ENCODE results near the gene PCGF3. TPM values are rescaled to one million over a fixed set of nuclear protein-coding genes. Genes with fewer than 3 reads are reported as not detected.

PCGF3 gene
- total RNA-seq, 1 experiment from 2014 or later, result 66.3 TPM

- Histone ChIP-seq H3K4me3 (replicated peaks in 1 of 2; ENCODE audit: low read depth in 1 of 2, low read length in 2 of 2) (no peak overlapping the region), H3K9ac (ENCODE audit: low read length) (no peak overlapping the region), H3K27me3 (ENCODE audit: insufficient read depth, low read length) (no peaks in the 10 kb centered on the region), H3K9me2 (ENCODE audit: insufficient read depth) (no peaks in the 10 kb centered on the region), H2AFZ (ENCODE audit: low read depth, low read length, poor library complexity, severe bottlenecking) (no peak overlapping the region), H3K4me2 (ENCODE audit: low read length) (no peak overlapping the region), H3K9me3 (ENCODE audit: control insufficient read depth in 1 of 2, insufficient read depth in 1 of 2, low read depth in 1 of 2, low read length in 2 of 2) (no peaks in the 10 kb centered on the region), H3K79me2 (ENCODE audit: insufficient read depth, low read length) (no peaks in the 10 kb centered on the region), H3K36me3 (ENCODE audit: control insufficient read depth in 1 of 2, insufficient read depth in 2 of 2, low read length in 2 of 2) (no peaks in the 10 kb centered on the region), H3K27ac (ENCODE audit: low read depth, low read length) (no peak overlapping the region; the same call in 1 of the 2 replicates), H4K20me1 (ENCODE audit: insufficient read depth) (no peaks in the 10 kb centered on the region), H3K4me1 (ENCODE audit: control insufficient read depth in 1 of 2, insufficient read depth in 2 of 2, low read length in 2 of 2) (peaks cover 20 to 53% of the 10 kb centered on the region in 2 experiments)
- ChIA-PET POLR2A (no interaction called here), RAD21 (ENCODE audit: low non-redundant PET in 1 of 2, low total read pairs in 2 of 2, uncharacterized antibody in 2 of 2, unreplicated experiment in 2 of 2) (no interaction called here), CTCF (no interaction called here)
- no peak for ATAC-seq
- DNase-seq (ENCODE audit: low read depth, low spot score), result no peak
- no TSS peak for BruUV-seq (replicated peaks)
- TF ChIP-seq ZNF274 (IDR thresholded peaks at IDR 0.05; ENCODE audit: low read depth, low read length) (no peak), FOSL1 (IDR thresholded peaks at IDR 0.05; ENCODE audit: low read depth) (no peak)
- intact Hi-C loops (cut with micrococcal nuclease), result no loop called here
Observed at GRCh38 chr4:680551-680927, 25.1 kb upstream of the PCGF3 start.

- no peaks in the 10 kb centered on the region for H3K9me2 ChIP-seq (ENCODE audit: insufficient read depth)
- H3K27me3 ChIP-seq (ENCODE audit: insufficient read depth, low read length), result no peaks in the 10 kb centered on the region
- no TSS peak for BruUV-seq (replicated peaks)
- intact Hi-C loops (cut with micrococcal nuclease), result no loop called here
- ChIA-PET CTCF (no interaction called here), POLR2A (no interaction called here), RAD21 (ENCODE audit: low non-redundant PET in 1 of 2, low total read pairs in 2 of 2, uncharacterized antibody in 2 of 2, unreplicated experiment in 2 of 2) (no interaction called here)
- no peak overlapping the region for H2AFZ ChIP-seq (ENCODE audit: low read depth, low read length, poor library complexity, severe bottlenecking)
- DNase-seq (ENCODE audit: low read depth, low spot score), result no peak
- H3K79me2 ChIP-seq (ENCODE audit: insufficient read depth, low read length), result no peaks in the 10 kb centered on the region
- no peaks in the 10 kb centered on the region for H3K9me3 ChIP-seq (ENCODE audit: control insufficient read depth in 1 of 2, insufficient read depth in 1 of 2, low read depth in 1 of 2, low read length in 2 of 2)
- peaks cover 17 to 48% of the 10 kb centered on the region in 2 experiments; a peak in 3 of 4 replicates for H3K4me1 ChIP-seq (ENCODE audit: control insufficient read depth in 1 of 2, insufficient read depth in 2 of 2, low read length in 2 of 2)
- H3K27ac ChIP-seq (ENCODE audit: low read depth, low read length), result no peak overlapping the region; the same call in 1 of the 2 replicates
- H4K20me1 ChIP-seq (ENCODE audit: insufficient read depth), result no peaks in the 10 kb centered on the region
- no peaks in the 10 kb centered on the region for H3K36me3 ChIP-seq (ENCODE audit: control insufficient read depth in 1 of 2, insufficient read depth in 2 of 2, low read length in 2 of 2)
- no peak overlapping the region for H3K4me2 ChIP-seq (ENCODE audit: low read length)
- ATAC-seq, result no peak
- H3K4me3 ChIP-seq (replicated peaks in 1 of 2; ENCODE audit: low read depth in 1 of 2, low read length in 2 of 2), result no peak overlapping the region
- TF ChIP-seq REST (IDR thresholded peaks at IDR 0.05; ENCODE audit: low read depth), result no peak
- TF ChIP-seq MAX (IDR thresholded peaks at IDR 0.05), result no peak
- no peak for TF ChIP-seq FOSL1 (IDR thresholded peaks at IDR 0.05; ENCODE audit: low read depth)
- no peak for TF ChIP-seq SIN3A (IDR thresholded peaks at IDR 0.05; ENCODE audit: low read depth)
- no peak for TF ChIP-seq POLR2A (IDR thresholded peaks at IDR 0.05; ENCODE audit: borderline replicate concordance, extremely low read depth, insufficient read depth, insufficient read length)
- TF ChIP-seq SP1 (IDR thresholded peaks at IDR 0.05; ENCODE audit: low read depth), result no peak
- no peak for TF ChIP-seq CEBPB (IDR thresholded peaks at IDR 0.05; ENCODE audit: low read depth)
- no peak for TF ChIP-seq CBX3 (IDR thresholded peaks at IDR 0.05; ENCODE audit: low read depth)
- TF ChIP-seq RAD21 (IDR thresholded peaks at IDR 0.05; ENCODE audit: low read depth), result no peak
- no peak for TF ChIP-seq ELF1 (IDR thresholded peaks at IDR 0.05; ENCODE audit: borderline replicate concordance, low read depth)
- TF ChIP-seq ATF3 (IDR thresholded peaks at IDR 0.05), result no peak
- no peak for TF ChIP-seq ZBTB33 (IDR thresholded peaks at IDR 0.05; ENCODE audit: extremely low read depth, insufficient replicate concordance, low read length)
- no peak for TF ChIP-seq ZFX (IDR thresholded peaks at IDR 0.05)
- no peak for TF ChIP-seq SRF (IDR thresholded peaks at IDR 0.05; ENCODE audit: low read depth)
- no peak overlapping the region for H3K9ac ChIP-seq (ENCODE audit: low read length)
Observed at GRCh38 chr4:680928-681645, 24.5 kb upstream of the PCGF3 start.
